Astrocyte (in vitro differentiated cells and primary cell): Measurements from ENCODE around the gene HEXD.

Experiments
- EZH2 ChIP-seq: IDR thresholded peaks from 2 replicates; pipeline ENCODE4 v1.6.1; 2012; ENCODE audit warnings: mild to moderate bottlenecking, low read length, inconsistent platforms; ENCODE audit not compliant: insufficient read depth
- TF ChIP-seq, protein P1 (sequence below): IDR thresholded peaks from 2 replicates; pipeline ENCODE4 v1.5.1; 2011; ENCODE audit warnings: low read depth, mild to moderate bottlenecking, inconsistent platforms, low read length, moderate library complexity; ENCODE audit not compliant: insufficient read depth

DNA sequence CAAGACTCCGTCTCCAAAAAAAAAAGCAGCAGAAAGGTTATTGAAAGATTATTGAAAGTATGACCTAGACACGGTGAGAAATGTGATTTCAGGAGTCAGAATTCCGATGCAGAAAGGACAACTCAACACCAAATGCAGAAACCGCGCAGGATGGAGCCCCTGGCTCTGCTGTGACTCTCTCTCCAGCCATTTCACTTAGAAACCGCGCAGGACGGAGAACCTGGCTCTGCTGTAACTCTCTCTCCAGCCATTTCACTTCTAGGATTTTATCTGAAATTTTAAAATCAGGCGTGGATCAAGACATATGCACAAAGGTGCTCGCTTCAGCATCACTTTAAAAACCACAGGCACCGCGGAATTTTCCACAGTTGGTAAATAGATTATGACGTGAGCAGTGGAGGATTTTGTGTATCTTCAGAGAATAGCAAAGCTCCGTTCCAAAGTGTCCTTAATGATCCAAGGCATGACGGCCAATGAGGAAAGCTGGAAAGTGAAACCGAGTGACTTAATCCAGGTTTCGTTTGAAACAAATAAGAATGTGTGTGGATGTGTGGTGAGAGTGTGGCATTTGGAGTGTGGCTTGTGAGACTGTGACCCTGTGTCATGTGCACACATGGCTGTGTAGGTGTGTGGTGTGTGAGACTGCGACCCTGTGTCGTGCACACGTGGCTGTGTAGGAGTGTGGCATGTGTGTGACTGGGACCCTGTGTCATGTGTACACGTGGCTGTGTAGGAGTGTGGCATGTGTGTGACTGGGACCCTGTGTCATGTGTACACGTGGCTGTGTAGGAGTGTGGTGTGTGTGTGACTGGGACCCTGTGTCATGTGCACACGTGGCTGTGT lies 37.1 kb upstream of the HEXD start:
- TF ChIP-seq, protein P1, sequence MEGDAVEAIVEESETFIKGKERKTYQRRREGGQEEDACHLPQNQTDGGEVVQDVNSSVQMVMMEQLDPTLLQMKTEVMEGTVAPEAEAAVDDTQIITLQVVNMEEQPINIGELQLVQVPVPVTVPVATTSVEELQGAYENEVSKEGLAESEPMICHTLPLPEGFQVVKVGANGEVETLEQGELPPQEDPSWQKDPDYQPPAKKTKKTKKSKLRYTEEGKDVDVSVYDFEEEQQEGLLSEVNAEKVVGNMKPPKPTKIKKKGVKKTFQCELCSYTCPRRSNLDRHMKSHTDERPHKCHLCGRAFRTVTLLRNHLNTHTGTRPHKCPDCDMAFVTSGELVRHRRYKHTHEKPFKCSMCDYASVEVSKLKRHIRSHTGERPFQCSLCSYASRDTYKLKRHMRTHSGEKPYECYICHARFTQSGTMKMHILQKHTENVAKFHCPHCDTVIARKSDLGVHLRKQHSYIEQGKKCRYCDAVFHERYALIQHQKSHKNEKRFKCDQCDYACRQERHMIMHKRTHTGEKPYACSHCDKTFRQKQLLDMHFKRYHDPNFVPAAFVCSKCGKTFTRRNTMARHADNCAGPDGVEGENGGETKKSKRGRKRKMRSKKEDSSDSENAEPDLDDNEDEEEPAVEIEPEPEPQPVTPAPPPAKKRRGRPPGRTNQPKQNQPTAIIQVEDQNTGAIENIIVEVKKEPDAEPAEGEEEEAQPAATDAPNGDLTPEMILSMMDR: no peak
- no peak for TF ChIP-seq EZH2
